Fibroblast of peridontal ligament (primary cell): ENCODE measurements around the gene ANKRD29.
"Not testable (repeated sequence)": the region's sequence is repeated elsewhere in the genome, so short reads cannot be mapped to it uniquely, and the experiment has no call there.

ENCODE experiments used
- DNase-seq: peaks from one replicate; pipeline ENCODE4 v3.0.0-alpha.2; 2010; ENCODE audit errors: extremely low read depth

The ANKRD29 gene

DNA sequence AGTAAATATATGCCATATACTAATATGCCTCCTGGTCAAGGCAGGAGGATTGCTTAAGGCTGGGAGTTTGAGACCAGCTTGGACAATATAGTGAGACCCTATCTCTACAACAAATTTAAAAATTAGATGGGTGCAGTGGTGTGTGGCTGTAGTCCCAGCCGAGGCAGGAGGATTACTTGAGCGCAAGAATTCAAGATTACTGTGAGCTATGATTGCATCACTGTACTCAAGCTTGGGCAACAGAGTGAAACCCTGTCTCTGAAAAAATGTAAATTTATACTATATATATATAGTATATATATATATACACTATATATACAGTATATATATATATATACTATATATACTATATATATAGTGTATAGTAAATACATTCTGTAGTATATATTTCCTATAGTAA is 46.5 kb downstream of the ANKRD29 start:
- no peak for DNase-seq

DNA sequence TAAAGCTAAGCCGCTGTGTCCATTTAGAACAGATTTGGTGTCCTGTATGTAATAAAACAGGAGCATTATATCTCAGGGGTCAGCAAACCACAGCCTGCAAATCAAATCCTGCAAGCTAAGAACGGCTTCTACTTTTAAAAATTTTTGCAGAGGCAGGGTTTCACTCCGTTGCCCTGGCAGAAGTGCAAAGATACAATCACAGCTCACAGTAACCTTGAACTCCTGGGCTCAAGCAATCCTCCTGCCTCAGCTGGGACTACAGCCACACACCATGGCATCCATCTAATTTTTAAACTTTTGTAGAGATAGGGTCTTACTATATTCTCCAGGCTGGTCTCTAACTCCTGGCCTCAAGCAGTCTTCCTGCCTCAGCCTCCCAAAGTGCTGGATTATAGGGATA is 47.8 kb downstream of the ANKRD29 start:
- DNase-seq, result no peak

DNA sequence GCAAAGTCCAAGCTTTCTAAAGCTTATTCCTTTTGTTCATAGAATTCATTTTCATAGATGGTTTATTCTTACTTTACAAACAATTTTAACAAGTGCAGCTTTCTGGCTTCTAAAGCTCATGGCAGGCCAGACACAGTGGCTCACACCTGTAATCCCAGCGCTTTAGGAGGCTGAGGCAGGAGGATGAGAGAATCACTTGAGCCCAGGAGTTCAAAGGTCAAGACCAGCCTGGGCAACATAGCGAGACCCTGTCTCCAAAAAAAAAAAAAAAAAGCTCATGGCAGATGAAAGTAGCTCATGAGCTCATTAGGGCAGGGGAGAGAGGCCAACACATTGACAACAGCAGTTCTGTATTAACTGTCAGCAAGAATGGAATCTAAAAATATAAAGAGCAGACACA is 48.3 kb downstream of the ANKRD29 start:
- no peak for DNase-seq

DNA sequence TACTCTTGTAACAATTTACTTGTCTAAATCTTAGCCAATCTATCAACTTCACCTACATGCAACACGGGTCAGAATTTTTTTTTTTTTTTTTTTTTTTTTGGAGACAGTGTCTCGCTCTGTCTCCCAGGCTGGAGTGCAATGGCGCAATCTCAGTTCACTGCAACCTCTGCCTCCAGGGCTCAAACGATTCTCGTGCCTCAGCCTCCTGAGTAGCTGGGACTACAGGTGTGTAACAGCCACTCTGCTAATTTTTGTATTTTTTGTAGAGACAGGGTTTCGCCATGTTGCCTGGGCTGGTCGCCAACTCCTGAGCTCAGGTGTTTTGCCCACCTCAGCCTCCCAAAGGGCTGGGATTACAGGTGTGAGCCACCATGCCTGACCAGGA is 49.6 kb downstream of the ANKRD29 start:
- not testable (repeated sequence) for DNase-seq

DNA sequence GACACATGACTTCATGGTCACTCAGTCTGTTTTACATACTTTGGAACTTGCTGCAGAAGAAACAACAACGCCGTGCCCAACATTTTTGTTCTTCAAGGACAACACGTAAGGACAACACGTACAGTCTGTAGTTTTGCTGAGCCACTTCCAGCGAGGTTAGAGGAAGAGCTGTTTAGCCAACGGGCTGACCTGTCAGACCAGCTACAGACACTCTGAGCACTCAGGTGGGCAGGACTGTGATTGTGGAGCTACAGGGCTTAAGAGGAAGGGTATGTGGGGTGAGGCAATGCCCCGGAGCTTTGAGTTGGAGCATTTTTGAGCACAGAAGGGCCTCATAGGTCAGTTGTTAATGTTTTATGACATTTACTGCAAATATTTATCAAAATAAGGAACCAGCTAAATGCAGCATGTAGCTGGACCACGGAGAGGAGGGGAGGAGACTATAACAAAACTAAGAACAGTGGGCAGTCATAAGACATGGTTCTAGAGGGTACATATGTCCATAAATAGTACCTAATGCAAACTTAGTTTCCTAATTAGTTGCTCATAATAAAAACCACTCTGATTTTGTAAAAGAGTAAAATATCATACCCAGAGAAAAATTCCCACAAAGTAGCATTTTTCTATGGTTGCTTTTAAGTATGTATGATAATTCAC is 50.1 kb downstream of the ANKRD29 start:
- DNase-seq, result no peak

DNA sequence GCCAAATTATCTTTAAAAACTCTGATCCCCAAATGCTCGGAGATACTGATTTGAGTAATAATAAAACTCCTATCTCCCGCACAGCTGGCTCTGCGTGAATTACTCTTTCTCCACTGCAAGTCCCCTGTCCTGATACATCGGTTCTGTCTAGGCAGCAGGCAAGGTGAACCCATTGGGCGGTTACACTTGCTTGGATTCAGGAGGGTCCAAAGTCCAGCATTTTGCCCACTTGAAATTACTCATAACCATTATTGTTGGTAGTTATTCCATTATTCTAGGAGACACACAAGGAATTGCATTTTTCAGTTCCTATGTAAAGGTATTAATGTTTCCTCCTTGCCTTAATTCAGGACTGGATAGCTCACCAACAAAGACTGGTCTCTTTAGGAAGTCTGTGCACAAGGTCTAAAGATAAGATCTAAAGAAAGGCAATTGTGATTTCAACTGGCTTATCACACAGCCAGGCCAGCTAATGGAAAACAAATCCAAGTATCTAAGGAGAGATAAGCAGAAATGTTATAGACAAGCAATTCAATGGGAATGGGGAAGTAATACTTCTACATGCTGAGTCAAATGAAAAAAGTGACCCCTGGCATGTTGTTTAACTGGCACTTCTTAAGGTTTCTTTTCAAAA is 53.2 kb downstream of the ANKRD29 start:
- no peak for DNase-seq

DNA sequence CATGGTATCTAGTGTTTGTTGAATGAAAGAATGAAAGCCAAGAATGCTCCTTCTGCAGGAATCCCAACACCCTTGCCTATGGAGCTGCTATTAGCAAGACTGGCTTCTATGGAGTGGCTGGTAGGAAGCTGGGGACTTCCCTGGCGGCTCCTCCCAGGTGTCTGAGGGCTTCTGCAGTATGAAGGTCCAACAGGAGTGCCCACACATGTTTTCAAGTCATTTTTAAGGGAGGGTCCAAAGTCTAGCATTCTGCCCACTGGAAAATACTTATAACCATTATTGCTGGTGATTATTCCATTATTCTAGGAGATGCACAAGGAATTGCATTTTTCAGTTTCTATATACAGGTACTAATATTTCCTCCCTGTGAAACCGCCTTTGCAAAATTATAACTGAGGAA is 54.5 kb downstream of the ANKRD29 start:
- DNase-seq, result no peak

DNA sequence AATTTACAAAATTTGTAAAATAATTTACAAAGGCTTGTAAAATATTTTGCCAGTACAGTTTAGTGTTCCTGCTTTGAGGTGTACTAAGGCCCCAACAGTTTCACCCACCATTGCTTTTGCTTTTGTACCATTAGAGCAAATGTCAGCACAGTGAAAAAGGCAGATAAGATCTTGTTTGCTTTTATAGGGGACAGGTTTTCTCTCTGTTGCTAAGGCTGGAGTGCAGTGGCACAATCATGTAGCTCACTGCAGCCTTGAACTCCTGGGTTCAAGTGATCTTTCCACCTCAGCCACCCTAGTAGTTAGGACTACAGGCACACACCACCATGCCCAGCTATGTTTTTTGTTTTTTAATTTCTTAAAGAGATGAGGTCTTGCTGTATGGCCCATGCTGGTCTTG is 56.8 kb downstream of the ANKRD29 start:
- no peak for DNase-seq

DNA sequence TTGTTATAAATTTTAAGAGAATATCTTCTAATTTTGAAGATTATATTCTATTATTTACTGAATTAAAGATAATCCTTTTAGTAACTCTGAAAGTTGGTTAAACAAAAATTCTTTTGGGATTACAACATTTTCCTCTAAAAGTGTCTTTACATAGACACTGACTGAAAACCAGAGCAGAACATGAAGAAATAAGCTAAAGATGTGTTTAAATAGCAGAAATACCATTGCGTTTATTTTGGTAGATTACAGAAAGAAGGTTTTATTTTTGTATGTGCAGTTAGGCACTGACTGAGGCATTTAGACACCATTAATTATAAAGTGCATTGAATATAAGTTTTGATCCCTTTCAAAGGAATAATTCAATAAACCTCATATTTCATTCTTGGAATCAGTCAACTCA is 62.9 kb downstream of the ANKRD29 start:
- peak; percentile 40 for DNase-seq

DNA sequence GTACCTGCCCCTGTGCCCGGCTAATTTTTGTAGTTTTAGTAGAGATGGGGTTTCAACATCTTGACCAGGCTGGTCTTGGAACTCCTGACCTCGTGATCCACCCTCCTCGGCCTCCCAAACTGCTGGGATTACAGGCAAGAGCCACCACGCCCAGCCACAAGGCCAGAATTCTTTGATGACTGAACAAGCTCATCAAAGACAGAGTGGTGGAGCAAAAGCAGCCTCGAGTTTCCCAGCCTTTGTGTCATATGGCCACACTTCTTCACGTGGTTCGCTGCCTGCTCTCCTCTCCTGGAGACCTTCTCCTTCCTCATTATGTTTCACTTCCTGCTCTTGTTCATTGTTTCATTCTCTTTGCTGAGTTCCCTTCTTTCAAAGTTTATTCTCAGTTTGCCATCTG is 66.5 kb downstream of the ANKRD29 start:
- DNase-seq, result no peak

DNA sequence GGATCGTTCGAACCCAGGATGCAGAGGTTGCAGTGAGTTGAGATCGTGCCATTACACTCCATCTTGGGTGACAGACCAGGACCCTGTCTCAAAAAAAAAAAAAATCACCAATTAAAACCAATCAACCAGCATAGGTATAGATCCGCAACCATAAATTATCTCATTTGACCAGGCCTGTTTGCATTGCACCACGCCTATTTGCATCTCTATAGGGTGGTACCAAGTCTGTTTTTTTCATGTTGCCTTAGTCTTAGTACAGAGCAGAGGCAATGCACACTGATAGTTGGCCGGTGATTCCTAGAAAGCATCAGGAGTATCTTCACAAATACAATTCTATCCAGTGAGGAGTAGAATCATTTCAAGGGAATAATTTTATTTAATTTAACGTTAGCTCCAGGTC is 67.1 kb downstream of the ANKRD29 start:
- no peak for DNase-seq

DNA sequence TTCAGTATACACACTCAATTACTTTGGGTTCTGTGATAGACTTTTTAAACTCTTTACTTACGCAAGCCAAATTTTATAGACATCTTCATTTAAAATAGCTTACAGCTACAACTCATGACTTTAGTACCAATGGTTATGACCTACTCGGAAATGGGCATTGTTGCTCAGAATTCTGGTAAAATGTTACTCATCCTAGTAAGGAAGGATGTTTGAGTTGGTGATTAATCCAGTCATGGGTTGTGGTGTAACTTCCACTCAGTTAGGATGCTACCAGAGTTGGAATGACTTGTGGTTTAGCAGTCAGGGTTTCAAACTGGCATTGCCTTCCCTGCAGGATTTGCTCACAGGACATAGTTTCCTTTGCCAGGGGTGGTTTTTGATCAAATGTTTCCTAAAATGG is 69.0 kb downstream of the ANKRD29 start:
- peak; percentile 93 for DNase-seq

DNA sequence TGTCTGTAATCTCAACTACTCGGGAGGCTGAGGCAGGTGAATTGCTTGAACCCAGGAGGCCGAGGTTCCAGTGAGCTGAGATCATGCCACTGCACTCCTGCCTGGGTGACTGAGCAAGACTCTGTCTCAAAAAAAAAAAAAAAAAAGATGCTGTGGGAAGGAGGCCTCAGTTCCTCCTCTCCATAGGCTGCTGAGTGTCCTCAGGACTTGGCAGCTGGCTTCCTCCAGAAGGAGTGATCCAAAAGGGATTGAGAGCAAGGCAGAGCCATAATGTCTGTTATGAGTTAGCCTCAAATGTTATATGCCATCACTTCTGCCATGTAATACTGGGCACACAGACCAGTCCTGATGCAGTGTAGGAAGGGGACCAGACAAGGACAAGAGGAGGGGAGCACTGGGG is 69.8 kb downstream of the ANKRD29 start:
- DNase-seq, result no peak

DNA sequence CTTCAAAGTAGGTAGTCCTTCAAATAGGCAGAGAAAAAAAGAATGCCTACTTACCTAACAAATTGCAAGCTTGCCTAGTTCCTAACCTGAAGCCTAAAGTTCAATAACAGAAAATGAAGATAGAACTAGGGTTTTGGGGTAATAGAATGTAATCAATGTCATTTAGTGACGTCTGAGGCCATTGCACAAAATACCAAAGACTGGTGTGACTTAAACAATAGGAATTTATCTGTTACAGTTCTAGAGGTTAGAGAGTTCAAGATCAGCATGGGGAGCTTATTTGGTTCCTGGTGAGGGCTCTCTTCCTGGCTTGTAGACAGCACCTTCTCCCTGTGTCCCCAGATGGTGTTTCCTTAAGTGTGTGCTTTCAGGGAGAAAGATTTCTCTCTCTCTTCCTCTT is 71.7 kb downstream of the ANKRD29 start:
- DNase-seq, result peak; percentile 70

DNA sequence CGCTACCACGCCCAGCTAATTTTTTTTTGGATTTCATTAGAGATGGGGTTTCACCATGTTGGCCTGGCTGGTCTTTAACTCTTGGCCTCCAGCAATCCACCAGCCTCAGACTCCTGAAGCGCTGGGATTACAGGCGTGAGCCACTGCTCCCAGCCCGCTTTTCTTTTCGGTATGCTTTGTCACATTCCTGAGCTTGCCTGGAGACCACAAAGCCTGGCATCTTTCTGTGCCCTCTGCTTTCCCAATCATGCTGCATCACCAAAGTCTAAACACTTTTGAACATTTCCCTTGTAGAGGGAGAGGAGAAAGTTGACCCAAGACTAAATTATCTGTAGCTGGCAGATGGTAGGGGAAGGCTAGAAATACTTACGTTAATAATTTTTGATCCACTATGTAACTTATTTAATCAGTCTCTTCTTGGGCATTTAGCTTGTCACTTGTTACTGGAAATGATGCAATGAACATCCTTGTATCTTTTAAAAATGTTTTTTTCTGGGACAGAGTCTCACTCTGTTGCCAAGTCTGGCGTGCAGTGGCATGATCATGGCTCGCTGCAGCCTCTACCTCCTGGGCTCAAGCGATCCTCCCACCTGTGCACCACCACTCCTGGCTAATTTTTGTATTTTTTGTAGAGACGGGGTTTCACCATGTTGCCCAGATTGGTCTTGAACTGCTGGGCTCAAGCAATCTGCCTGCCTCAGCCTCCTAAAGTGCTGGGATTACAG is 73.7 kb downstream of the ANKRD29 start:
- DNase-seq, result peak; percentile 77

DNA sequence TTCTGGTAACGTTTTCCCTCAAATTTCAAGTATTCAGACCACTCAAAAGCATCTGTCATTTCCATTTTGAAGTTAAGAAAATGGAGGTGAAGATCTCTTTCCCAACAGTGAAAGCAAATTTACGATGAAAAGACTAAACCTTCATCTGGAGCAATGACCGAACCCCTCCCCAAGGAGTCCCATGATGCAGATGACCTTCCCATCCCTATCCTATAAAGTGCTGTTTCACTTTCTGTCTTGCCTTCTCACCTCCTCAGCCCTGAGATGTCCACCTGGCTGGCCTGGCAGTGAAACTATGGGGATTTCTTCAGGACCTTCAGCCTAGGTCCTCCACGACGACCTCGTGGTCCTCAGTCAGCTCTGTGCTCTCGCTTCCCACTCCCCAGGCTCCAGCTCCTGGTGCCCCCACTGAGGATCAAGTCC is 75.5 kb downstream of the ANKRD29 start:
- DNase-seq, result no peak

DNA sequence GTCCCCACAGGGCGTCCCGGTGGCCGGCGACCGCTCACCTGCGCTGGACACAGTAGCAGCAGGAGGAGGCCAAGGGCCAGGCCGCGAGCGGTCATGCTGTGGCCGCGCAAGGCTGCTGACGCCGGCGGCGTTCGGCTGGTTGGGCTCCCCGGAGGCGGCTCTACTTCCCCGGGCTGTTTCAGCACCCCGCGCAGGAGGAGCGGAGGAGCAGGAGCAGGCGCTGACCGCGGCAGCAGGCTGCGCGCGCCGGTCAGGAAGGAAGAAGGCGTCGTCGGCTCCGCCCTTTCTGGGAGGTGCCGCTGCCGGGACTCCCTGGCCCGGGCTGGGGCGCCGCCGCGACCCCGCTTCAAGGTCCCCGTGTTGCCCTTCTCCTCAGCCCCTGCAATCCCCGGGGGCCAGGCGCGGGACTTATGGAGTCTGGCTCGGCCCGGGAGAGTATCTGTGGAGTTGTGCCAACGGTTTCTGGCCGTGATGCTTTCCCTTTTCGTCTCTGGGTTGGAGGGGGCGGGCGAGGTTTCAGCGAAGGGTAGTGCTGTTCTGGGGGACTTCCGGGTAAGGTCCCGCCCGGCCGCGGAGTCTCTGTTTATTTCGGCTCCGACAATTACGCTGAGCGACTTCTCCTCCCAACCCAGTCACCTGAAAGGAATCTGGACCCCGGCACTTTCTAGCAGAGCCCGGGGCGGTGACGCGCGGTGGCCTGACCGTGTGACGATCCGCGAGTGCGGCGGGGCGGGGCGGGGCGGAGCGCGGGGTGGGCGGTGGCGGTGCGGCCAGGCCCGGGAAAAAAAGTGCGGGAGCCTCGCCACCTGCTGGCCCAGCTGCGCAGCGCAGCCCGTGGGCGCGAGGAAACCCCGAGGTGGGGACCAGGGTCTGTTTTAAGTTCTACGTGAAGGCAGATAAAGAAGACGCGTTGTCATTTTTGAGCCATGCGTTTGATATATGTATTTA is 76.2 kb downstream of the ANKRD29 start, which contains the start of gene NPC1:
Gene NPC1, minus strand, starts transcription at position 258 of the 948 bp plus-strand sequence. Its CDS starts 163 bp downstream, at position 95.
- DNase-seq, result peak; percentile 91

DNA sequence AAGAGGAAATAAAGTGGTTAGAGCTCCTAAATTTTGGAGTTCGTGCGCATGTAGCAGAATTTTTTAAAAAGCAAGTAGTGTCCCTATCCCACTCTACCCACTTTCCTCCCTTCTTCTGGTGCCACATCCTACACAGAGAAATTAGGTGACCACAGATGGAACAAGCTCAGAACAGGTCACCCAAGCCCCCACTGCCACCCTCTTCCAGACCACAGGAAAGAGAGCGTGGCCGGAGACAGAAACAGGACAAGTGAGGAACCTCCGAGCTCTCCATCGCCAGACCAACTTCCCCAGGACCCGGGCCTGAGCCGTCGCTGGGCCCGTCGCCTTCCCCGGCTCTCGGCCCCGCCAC is 76.8 kb downstream of the ANKRD29 start:
- no peak for DNase-seq

DNA sequence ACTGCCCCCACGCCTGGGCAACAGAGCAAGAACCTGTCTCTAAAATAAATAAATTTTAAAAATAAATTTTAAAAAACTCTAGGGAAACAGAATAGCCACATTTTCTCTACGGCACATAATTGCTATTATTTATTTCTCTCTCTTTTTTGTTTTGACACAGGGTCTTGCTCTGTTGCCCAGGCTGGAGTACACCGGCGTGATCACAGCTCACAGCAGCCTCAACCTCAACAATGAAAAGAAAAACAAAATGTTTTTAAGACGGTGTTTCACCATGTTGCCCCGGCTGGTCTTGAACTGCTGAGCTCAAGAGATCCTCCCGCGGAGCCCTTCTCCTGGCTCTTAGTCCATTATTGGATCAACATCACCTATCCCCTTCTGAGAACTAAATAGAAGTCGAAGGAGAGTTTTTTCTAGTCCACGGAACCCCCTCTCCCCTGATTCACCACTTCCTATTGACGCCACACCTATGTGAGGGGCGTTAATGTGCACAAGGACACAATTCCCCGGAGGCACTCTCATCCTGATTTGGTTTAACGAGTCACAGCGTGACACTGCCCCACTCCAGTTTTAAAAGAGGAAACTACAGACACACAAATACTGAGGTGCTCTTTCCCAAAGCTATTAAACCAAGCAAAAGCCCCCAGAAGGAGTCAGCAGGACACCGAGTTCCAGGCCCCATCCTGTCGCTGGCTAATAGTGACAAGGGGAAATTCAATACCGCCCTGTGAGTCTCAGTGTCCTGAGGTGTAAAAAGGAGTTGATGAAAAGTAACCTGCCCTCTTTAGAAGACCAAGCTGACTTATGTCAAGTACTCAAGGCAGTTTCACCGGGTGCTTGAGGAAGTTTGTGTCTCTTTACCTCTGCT is 77.5 kb downstream of the ANKRD29 start:
- peak; percentile 18 for DNase-seq

DNA sequence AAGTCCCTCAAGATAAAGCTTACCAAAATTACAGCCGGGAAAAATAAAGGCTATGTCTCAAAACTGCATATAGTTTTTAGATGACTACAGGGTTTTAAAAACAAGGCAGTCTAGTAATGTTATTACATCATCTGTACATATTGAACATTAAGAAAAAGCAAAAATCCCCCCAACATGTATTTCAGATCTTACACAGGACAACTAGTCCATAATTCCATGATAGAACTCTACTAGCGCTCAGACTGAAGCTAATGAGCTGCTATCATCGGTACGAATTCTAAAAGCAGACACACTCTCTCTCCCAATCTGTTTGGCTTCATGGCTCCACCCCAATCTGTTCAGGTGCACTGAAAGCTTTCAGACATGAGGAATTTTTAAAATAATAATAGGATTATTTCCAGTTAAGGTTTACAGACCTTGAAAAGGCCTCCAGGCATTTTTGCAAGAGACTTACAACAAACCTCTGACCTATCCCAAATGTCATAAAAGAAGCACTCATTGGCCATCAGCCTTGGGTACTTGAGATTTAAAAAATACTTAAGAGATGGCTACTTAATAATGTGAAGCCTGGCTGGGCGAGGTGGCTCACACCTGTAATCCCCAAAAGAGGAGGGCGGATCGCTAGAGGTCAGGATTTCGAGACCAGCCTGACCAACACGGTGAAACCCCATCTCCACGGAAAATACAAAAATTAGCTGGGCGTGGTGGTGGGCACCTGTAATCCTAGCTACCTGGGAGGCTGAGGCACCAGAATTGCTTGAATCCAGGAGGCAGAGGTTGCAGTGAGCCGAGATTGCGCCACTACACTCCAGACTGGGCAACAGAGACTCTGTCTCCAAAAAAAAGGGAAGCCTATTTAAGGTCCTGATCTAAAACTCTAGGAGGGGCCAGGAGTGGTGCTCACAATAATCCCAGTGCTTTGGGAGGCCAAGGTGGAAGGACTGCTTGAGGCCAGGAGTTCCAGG is 78.4 kb downstream of the ANKRD29 start:
- no peak for DNase-seq
